Ovary (tissue), 9 donors: ENCODE measurements around the gene ETV6. TPM values are rescaled to one million over a fixed set of nuclear protein-coding genes. Genes with fewer than 3 reads are reported as not detected.

Experiments used
- DNase-seq, 5 donors: peaks; one replicate each; pipeline ENCODE4 v3.0.0-alpha.2; 2019 to 2020
- H3K27ac ChIP-seq, 2 donors: fragments of 200-600 bp; one replicate each; pipeline versions ENCODE4 v1.5.1 to v1.8.0; 2019 to 2022
- H3K27me3 ChIP-seq: fragments of 200-600 bp; one replicate; pipeline ENCODE4 v1.8.0; 2022
- H3K36me3 ChIP-seq: fragments of 200-600 bp; sonication (generic); one replicate; pipeline ENCODE4 v1.5.1; 2019
- H3K4me1 ChIP-seq: one replicate; pipeline ENCODE4 v1.8.1; 2013; ENCODE audit warnings: mild to moderate bottlenecking, moderate library complexity; ENCODE audit not compliant: insufficient read depth
- H3K4me3 ChIP-seq: fragments of 200-600 bp; sonication (generic); one replicate; pipeline ENCODE4 v1.5.1; 2017
- H3K9me3 ChIP-seq, 2 donors: fragments of 200-600 bp in 1 of 2; sonication (generic) in 1 of 2; one replicate each; pipeline versions ENCODE4 v1.5.1 to v1.8.1; 2013 to 2019; ENCODE audit warnings: mild to moderate bottlenecking in 1 of 2, moderate library complexity in 1 of 2
- EP300 ChIP-seq: sonication (generic); formaldehyde crosslinking; IDR thresholded peaks from one replicate; pipeline ENCODE4 v1.6.1; 2017; ENCODE audit warnings: antibody characterized with exemption
- POLR2A ChIP-seq: fragments of 450-650 bp; IDR thresholded peaks from one replicate; pipeline ENCODE4 v1.6.1; 2017; ENCODE audit warnings: antibody characterized with exemption, mild to moderate bottlenecking, moderate library complexity
- WGBS, 3 donors: extraction: QIAGEN DNeasy Blood & Tissue Kit in 1 of 3; methylation state at CpG; one replicate each; pipeline versions ENCODE4 v1.1.5 to v1.1.7; 2013 to 2017; 5-methylcytosine and 5-hydroxymethylcytosine counted together
- intact Hi-C, 4 donors: fragments of 100-400 bp; cut with DNase I; formaldehyde crosslinking; loops; one replicate each; pipeline versions ENCODE4 v1.11.0 to v1.15.1; 2022 to 2023
- polyA plus RNA-seq, 2 donors: library from polyadenylated mRNA; stranded (reverse); fragments of 200-250 nt in 1 of 2; fragments of 350-450 nt in 1 of 2; fragmentation: Illumina TruSeq in 1 of 2; extraction: RNeasy Lipid Tissue Mini Kit (QIAGEN cat#74804) in 1 of 2; gene quantifications; one replicate each; pipeline ENCODE4 v1.2.3, GENCODE V29; 2013 to 2014
- total RNA-seq, 7 donors: library from RNA; depleted of rRNA in 2 of 7; stranded (reverse); fragments of >200 nt in 2 of 7; fragmentation: NEBNext Ultra II Directional in 3 of 7; extraction: Animal tissue kit (Norgen Biotek cat#: 25700) in 3 of 7; gene quantifications; one replicate each; pipeline versions ENCODE4 v1.1.0 to v1.2.4, GENCODE V29; 2016 to 2023
- TF ChIP-seq, protein P1 (sequence below), 3 donors: fragments of 450-650 bp in 2 of 3; fragments of 200-600 bp in 1 of 3; IDR thresholded peaks; one replicate each; pipeline versions ENCODE4 v1.5.1 to v1.8.0; 2016 to 2022; ENCODE audit warnings: antibody characterized with exemption in 3 of 3, mild to moderate bottlenecking in 1 of 3
- donor health status: DM: no; HTN: no; CAD: no; lungs with moderate emphysema.
- donor health status: DM: no; HTN: no; CAD: no.
- donor health status: Bipolar disorder and iron deficiency.
- donor health status: DM: yes; HTN: yes; CAD: no.
- donor health status: DM: no; HTN: no; CAD: no.
- donor health status: DM: yes; HTN: yes; CAD: no.

The ETV6 gene
- total and polyA plus RNA-seq, 9 donors = 4.4 to 34.6 (median 18.3) TPM

DNA sequence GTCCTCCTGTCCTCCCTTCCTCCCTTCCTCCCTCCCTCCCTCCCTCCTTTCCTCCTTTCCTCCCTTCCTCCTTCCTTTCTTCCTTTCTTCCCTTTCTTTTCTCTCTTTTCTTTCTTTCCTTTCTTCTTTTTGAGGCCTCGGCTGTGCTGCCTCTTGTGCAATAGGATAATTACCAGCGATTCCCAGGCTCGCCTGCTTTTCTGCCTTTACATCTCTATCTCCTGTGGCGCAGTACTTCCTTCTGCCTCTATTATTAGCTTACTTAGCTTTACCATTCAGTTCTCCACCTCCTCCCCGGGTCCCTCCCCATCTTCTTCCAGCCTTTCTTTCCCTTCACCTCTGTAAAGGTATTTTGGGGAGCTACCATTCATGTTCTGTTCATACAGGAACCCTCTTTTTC lies 19.9 kb downstream of the ETV6 start:
- WGBS, 3 donors = 78 to 94% (median 91%) methylated on average over 5 of the region's 5 CpGs
- no peak for DNase-seq
- Histone ChIP-seq H3K4me3 (no peak overlapping the region), H3K27me3 (no peaks in the 10 kb centered on the region), H3K36me3 (no peaks in the 10 kb centered on the region), H3K27ac (no peak overlapping the region), H3K4me1 (peaks cover 10% of the 10 kb centered on the region), H3K9me3 (no peaks in the 10 kb centered on the region)
- TF ChIP-seq EP300 = no peak
- TF ChIP-seq, protein P1, sequence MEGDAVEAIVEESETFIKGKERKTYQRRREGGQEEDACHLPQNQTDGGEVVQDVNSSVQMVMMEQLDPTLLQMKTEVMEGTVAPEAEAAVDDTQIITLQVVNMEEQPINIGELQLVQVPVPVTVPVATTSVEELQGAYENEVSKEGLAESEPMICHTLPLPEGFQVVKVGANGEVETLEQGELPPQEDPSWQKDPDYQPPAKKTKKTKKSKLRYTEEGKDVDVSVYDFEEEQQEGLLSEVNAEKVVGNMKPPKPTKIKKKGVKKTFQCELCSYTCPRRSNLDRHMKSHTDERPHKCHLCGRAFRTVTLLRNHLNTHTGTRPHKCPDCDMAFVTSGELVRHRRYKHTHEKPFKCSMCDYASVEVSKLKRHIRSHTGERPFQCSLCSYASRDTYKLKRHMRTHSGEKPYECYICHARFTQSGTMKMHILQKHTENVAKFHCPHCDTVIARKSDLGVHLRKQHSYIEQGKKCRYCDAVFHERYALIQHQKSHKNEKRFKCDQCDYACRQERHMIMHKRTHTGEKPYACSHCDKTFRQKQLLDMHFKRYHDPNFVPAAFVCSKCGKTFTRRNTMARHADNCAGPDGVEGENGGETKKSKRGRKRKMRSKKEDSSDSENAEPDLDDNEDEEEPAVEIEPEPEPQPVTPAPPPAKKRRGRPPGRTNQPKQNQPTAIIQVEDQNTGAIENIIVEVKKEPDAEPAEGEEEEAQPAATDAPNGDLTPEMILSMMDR (IDR thresholded peaks at IDR 0.05) = no peak
- no peak for TF ChIP-seq POLR2A
- intact Hi-C loops = loop anchor here in 1 of 4 donors (10.0 kb wide), 1 partner anchor 215 kb away; no protein-coding TSS in a partner anchor

DNA sequence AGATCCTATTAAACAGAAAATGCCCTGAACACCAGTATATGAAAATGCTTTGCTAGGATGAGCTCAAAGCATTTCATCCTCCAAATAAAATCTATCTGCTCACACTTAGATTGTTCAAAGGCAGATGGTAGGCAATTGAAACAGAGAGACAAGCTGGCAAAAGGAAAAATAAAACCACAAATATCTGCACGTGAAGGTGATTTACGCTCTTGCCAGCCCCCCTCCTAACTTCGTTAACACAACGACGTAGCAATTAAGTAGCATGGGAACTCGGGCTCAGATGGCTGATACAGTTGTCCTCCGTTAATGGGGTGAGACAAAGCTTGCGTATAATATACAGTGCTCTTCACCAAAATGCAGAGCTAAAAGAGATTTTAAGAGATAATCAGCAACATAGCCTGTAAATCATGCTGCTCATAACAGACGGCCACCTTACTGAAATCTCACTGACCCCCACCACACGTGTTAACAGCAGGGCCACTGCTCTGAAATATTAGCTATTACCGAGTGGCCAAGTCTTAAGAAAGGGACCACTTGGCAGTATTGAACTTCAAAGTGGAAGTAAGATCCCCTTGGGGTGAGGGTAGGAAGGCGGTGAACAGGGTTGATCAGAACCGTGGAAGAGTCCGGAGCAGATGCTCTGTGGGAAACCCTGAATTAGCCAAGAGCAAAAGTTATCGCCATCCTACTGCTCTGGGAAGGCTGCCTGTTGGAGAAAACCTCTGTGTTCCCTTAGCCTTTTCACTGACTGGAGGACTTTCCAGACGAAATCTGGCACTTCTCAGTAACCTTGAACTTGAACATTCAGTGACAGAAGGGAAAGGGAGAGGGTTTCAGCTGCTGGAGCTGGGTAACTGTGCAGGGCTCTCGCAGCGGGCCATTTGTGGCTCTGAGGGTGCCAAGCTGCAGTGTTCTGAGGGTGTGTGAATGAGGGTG lies 23.1 kb downstream of the ETV6 start:
- H3K36me3 ChIP-seq = no peaks in the 10 kb centered on the region
- no peaks in the 10 kb centered on the region for H3K9me3 ChIP-seq
- peak; percentile 25 to 51 (median 34) for DNase-seq
- 31 to 34% (median 31%) methylated on average over 18 of the region's 18 CpGs for WGBS, 3 donors
- H3K27ac ChIP-seq = peak overlapping the region in 1 of 2 donors; percentile 15
- peaks cover 14% of the 10 kb centered on the region for H3K4me1 ChIP-seq
- TF ChIP-seq, protein P1 (IDR thresholded peaks at IDR 0.05) = no peak
- TF ChIP-seq EP300 (no peak), POLR2A (no peak)
- no peak overlapping the region for H3K4me3 ChIP-seq
- no peaks in the 10 kb centered on the region for H3K27me3 ChIP-seq
- intact Hi-C loops = no loop called here

DNA sequence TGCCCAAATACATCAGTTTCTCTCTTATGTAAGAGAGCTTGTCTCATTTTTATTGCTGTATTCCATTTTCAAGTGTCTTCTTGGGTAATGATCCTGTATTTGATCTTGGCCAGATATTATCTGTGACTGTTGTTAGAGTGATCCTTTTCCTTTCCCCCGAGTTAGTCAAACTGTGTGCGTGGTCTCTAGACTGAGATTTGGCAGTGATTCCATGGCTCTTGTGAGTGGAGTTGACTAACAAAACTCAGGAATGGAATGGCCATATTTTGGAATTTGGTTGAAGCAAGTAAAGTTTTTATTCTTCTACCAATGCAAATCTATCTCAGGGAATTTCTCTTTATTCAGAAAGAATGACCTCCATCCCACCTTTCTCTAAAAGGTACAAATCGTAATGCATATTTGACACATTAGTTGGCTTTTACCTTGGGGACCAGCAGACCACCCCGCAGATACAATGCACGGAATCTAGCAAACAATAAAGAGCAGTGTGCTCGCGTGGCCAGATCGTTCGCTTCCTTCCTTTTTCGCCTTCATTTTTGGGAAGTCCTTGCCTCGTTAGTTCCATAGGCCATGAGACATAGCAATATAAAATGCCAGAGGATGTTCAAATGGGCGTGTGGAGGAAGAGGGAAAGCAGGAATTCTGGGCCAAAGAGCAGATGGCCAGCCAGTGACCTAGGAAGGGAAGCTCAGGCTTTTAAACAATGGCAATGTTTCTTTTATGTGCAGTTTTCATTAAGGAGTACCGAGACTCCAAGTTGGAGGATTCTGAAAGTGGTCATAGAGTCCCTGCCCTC lies 24.4 kb downstream of the ETV6 start:
- no peak for TF ChIP-seq POLR2A
- TF ChIP-seq, protein P1 (IDR thresholded peaks at IDR 0.05) = no peak
- no peak for TF ChIP-seq EP300
- intact Hi-C loops = no loop called here
- Histone ChIP-seq H3K4me1 (peaks cover 14% of the 10 kb centered on the region), H3K4me3 (no peak overlapping the region), H3K27ac (no peak overlapping the region), H3K36me3 (no peaks in the 10 kb centered on the region), H3K27me3 (no peaks in the 10 kb centered on the region), H3K9me3 (no peaks in the 10 kb centered on the region)
- DNase-seq = no peak
- 83 to 89% (median 85%) methylated on average over 13 of the region's 13 CpGs for WGBS, 3 donors

DNA sequence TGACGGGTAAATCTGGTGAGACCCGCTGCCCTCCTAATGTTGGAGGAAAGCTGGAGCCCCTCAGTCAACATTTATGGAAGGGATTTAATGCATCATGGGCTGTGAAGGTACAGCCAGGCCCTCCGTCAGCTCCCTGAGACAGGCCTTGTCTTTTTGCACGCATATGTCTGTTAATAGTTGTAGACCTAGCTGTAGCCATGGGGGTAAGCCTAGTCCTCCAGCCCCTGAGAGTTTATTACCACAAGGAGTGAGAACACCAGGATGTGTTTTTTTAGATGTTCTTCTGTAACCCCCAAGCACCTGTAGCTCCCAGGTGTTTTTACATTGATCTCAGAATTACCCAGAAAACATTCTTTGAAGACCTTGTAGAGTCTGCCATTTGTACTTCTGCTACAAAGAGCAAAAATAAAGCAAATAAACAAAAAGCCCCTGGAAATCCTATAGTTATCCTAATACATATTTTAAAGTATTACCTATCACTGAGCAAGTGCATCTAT lies 25.5 kb downstream of the ETV6 start:
- 95 to 99% (median 99%) methylated on average over 4 of the region's 4 CpGs for WGBS, 3 donors
- Histone ChIP-seq H3K9me3 (no peaks in the 10 kb centered on the region), H3K27me3 (no peaks in the 10 kb centered on the region), H3K27ac (no peak overlapping the region), H3K36me3 (no peaks in the 10 kb centered on the region), H3K4me3 (no peak overlapping the region), H3K4me1 (peaks cover 14% of the 10 kb centered on the region)
- TF ChIP-seq, protein P1 (IDR thresholded peaks at IDR 0.05) = no peak
- TF ChIP-seq POLR2A (no peak), EP300 (no peak)
- intact Hi-C loops = no loop called here
- DNase-seq = no peak
